Measurements from ENCODE around the gene FN3KRP.

The FN3KRP gene

DNA sequence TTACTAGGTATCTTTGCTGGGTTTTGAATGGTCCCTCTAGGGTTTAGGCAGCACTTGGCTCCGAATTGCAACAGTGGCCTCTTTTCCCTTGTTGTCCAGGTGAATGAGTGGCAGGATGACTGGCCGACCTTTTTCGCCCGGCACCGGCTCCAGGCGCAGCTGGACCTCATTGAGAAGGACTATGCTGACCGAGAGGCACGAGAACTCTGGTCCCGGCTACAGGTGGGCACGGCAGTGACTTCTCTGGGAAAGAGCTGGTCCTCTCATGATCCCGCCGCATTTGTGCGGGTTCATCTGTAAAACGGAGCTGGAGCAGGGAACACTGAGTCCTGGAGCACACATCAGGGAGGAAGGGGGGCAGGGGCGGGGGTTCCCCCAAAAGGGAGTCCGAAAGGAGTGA, 32.2 kb downstream of the FN3KRP start:
- Histone ChIP-seq H3K27me3 (ENCODE audit: control insufficient read depth, insufficient read depth, low read length, poor library complexity, severe bottlenecking) (no peaks in the 10 kb centered on the region), H3K27ac (ENCODE audit: insufficient read depth, low read depth, low read length, poor library complexity, severe bottlenecking) (no peak overlapping the region), H3K4me1 (ENCODE audit: control insufficient read depth, insufficient read depth, low read length) (peaks cover 2% of the 10 kb centered on the region), H3K36me3 (ENCODE audit: control insufficient read depth, insufficient read depth, low read length) (no peaks in the 10 kb centered on the region), H3K9me3 (ENCODE audit: control insufficient read depth, low read length) (no peaks in the 10 kb centered on the region), H3K4me3 (ENCODE audit: insufficient read depth, low read depth, low read length) (no peak overlapping the region)
- 94 to 97% methylated on average over 16 of the region's 16 CpGs for WGBS, 2 experiments

DNA sequence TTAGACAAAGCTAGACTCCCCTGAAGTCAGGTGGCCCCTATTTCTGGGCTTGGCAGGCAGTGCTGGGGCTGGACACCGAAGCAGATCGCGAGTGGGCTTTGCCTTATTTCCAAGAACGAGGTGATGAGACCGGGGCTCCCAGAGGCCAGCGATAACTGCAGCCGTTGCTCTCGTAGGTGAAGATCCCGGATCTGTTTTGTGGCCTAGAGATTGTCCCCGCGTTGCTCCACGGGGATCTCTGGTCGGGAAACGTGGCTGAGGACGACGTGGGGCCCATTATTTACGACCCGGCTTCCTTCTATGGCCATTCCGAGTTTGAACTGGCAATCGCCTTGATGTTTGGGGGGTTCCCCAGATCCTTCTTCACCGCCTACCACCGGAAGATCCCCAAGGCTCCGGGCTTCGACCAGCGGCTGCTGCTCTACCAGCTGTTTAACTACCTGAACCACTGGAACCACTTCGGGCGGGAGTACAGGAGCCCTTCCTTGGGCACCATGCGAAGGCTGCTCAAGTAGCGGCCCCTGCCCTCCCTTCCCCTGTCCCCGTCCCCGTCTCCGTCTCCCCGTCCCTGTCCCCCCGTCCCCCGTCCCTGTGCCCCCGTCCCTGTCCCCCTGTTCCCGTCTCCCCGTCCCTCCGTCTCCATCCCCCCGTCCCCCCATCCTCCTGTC, 33.9 kb downstream of the FN3KRP start:
- no peaks in the 10 kb centered on the region for H3K36me3 ChIP-seq (ENCODE audit: control insufficient read depth, insufficient read depth, low read length)
- H3K9me3 ChIP-seq (ENCODE audit: control insufficient read depth, low read length), result no peaks in the 10 kb centered on the region
- H3K4me3 ChIP-seq (ENCODE audit: insufficient read depth, low read depth, low read length), result no peak overlapping the region
- 94 to 95% methylated on average over 32 of the region's 40 CpGs for WGBS, 2 experiments
- H3K27me3 ChIP-seq (ENCODE audit: control insufficient read depth, insufficient read depth, low read length, poor library complexity, severe bottlenecking), result no peaks in the 10 kb centered on the region
- H3K27ac ChIP-seq (ENCODE audit: insufficient read depth, low read depth, low read length, poor library complexity, severe bottlenecking), result no peak overlapping the region
- peaks cover 16% of the 10 kb centered on the region for H3K4me1 ChIP-seq (ENCODE audit: control insufficient read depth, insufficient read depth, low read length)

DNA sequence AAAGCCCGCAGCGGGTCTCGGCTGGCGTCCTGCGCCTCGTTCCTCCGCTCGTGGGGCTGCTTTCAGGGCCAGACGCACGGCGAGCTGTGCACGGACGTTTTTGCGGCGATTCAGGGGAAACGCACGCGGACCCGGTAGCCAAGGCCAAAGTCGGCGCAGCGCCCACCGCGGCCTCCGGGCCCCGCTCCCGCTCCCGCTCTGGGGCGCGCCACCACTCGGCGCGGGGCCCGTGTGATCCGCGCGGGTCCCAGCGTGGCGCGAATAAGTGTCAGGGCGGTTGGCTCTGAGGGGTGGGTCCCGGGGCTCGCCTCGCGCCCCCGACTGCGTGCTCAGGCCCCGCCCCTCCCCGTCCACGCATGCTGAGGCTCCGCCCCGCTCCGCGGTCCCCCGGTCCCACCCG, 34.7 kb downstream of the FN3KRP start:
- WGBS, 2 experiments, result 8 to 10% methylated on average over 51 to 56 of the region's 56 CpGs
- no peaks in the 10 kb centered on the region for H3K36me3 ChIP-seq (ENCODE audit: control insufficient read depth, insufficient read depth, low read length)
- no peaks in the 10 kb centered on the region for H3K27me3 ChIP-seq (ENCODE audit: control insufficient read depth, insufficient read depth, low read length, poor library complexity, severe bottlenecking)
- H3K27ac ChIP-seq (ENCODE audit: insufficient read depth, low read depth, low read length, poor library complexity, severe bottlenecking), result no peak overlapping the region
- H3K4me3 ChIP-seq (ENCODE audit: insufficient read depth, low read depth, low read length), result peak overlapping the region; percentile 23
- no peaks in the 10 kb centered on the region for H3K9me3 ChIP-seq (ENCODE audit: control insufficient read depth, low read length)
- peaks cover 24% of the 10 kb centered on the region for H3K4me1 ChIP-seq (ENCODE audit: control insufficient read depth, insufficient read depth, low read length)

DNA sequence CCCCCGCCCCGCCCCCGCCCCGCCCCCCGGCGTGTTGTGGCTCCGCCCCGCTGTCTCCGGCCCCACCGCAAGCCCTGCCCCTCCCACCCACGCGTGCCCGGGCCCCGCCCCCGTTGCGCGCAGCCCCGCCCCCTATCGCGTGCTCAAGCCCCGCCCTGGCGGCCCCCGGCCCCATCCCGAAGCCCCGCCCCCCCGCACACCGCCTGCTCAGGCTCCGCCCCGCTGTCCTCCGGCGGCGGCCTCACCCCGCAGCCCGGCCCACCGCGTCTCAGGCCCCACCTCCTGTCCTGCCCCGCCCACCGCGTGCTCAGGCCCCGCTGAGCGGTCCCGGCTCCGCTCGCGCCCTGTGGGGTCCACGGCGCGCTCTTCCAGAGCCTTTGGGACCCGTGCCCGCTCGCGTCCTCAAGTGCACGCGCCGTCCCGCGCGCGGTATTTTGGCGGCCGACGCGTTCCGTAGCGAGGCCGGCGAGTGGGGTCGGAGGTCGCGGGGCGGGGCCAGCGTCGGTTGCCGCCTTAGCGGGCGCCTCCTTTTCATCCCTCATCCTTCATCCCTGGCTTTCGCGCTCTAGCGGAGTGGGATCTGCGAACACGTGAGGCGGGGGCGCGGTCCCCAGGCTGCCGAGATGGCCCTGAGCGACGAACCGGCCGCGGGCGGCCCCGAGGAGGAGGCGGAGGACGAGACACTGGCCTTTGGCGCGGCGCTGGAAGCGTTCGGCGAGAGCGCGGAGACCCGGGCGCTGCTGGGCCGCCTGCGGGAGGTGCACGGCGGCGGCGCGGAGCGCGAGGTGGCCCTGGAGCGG, 35.3 kb downstream of the FN3KRP start, which contains the start of gene TBCD:
TBCD (plus strand) TSS at position 495 of the 800 bp plus-strand sequence; CDS start at position 624, 129 bp downstream.
- H3K4me3 ChIP-seq (ENCODE audit: insufficient read depth, low read depth, low read length), result peak within 1 kb of the TSS; percentile 79
- H3K4me1 ChIP-seq (ENCODE audit: control insufficient read depth, insufficient read depth, low read length), result peaks cover 24% of the 10 kb centered on the region
- H3K36me3 ChIP-seq (ENCODE audit: control insufficient read depth, insufficient read depth, low read length), result peaks cover under 1% of the 10 kb centered on the region
- H3K27me3 ChIP-seq (ENCODE audit: control insufficient read depth, insufficient read depth, low read length, poor library complexity, severe bottlenecking), result no peaks in the 10 kb centered on the region
- H3K27ac ChIP-seq (ENCODE audit: insufficient read depth, low read depth, low read length, poor library complexity, severe bottlenecking), result no peak within 1 kb of the TSS
- 0% methylated on average over 109 to 114 of the region's 114 CpGs for WGBS, 2 experiments
- no peaks in the 10 kb centered on the region for H3K9me3 ChIP-seq (ENCODE audit: control insufficient read depth, low read length)

DNA sequence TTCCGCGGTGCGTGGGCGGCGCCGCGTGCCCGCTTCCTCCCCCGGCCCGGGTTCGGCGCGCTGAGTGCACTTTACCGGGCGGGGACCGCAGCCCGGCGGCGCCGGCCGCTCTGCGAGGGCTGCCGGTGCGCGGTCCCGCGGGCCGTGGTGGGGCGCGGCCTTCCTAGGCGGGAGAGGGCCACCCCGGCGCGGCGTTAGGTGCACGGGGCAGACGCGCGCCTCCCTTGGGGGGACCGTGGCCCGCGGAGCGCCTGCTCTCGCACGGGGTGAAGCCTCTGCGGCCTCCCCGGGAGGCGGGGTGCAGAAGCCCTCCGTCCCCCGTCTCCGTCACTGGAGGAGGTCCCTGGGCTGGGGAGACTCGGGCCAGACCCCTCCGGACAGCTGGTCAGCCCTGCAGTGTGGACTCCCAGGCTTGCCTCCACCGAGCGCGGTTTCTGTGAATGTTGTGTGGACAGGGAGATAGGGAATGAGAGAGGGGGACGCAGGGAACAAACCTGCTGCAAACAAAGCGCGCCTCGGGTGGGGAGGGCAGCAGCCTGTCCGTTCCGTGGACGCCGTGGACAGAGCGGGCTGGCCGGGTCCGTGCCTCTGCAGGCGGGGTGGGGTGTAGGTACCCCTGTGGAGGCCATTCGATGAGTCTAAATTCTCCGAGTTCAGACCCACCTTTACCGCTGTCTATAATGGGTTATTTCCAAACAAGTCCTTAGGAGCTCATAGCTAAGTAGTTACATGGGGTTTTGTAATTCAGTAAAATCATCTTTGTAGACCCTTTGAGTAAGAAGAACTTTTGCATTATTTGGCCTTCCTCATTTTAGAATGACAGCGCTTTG, 36.1 kb downstream of the FN3KRP start:
- peak overlapping the region; percentile 79 for H3K4me3 ChIP-seq (ENCODE audit: insufficient read depth, low read depth, low read length)
- no peak overlapping the region for H3K27ac ChIP-seq (ENCODE audit: insufficient read depth, low read depth, low read length, poor library complexity, severe bottlenecking)
- H3K27me3 ChIP-seq (ENCODE audit: control insufficient read depth, insufficient read depth, low read length, poor library complexity, severe bottlenecking), result no peaks in the 10 kb centered on the region
- peaks cover 24% of the 10 kb centered on the region for H3K4me1 ChIP-seq (ENCODE audit: control insufficient read depth, insufficient read depth, low read length)
- H3K9me3 ChIP-seq (ENCODE audit: control insufficient read depth, low read length), result no peaks in the 10 kb centered on the region
- WGBS, 2 experiments, result 1% methylated on average over 72 of the region's 72 CpGs
- H3K36me3 ChIP-seq (ENCODE audit: control insufficient read depth, insufficient read depth, low read length), result peaks cover 4% of the 10 kb centered on the region

DNA sequence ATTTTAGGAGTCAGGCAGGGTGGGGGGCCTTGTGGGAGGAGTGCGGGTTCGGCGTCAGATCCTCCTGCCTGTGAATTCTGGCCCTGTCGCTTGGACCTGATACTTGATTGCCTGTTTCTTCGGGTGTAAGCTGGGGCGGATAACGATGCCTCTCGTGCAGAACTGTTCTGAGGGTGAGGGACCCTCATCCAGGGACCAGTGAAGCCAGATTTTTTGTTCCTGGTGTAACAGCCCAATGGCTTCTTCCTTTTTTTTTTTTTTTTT, 36.6 kb downstream of the FN3KRP start:
- WGBS, 2 experiments, result 48 to 56% methylated on average over 8 of the region's 8 CpGs
- Histone ChIP-seq H3K27me3 (ENCODE audit: control insufficient read depth, insufficient read depth, low read length, poor library complexity, severe bottlenecking) (no peaks in the 10 kb centered on the region), H3K36me3 (ENCODE audit: control insufficient read depth, insufficient read depth, low read length) (peaks cover 4% of the 10 kb centered on the region), H3K4me3 (ENCODE audit: insufficient read depth, low read depth, low read length) (peak overlapping the region; percentile 79), H3K27ac (ENCODE audit: insufficient read depth, low read depth, low read length, poor library complexity, severe bottlenecking) (no peak overlapping the region), H3K4me1 (ENCODE audit: control insufficient read depth, insufficient read depth, low read length) (peaks cover 24% of the 10 kb centered on the region), H3K9me3 (ENCODE audit: control insufficient read depth, low read length) (no peaks in the 10 kb centered on the region)

DNA sequence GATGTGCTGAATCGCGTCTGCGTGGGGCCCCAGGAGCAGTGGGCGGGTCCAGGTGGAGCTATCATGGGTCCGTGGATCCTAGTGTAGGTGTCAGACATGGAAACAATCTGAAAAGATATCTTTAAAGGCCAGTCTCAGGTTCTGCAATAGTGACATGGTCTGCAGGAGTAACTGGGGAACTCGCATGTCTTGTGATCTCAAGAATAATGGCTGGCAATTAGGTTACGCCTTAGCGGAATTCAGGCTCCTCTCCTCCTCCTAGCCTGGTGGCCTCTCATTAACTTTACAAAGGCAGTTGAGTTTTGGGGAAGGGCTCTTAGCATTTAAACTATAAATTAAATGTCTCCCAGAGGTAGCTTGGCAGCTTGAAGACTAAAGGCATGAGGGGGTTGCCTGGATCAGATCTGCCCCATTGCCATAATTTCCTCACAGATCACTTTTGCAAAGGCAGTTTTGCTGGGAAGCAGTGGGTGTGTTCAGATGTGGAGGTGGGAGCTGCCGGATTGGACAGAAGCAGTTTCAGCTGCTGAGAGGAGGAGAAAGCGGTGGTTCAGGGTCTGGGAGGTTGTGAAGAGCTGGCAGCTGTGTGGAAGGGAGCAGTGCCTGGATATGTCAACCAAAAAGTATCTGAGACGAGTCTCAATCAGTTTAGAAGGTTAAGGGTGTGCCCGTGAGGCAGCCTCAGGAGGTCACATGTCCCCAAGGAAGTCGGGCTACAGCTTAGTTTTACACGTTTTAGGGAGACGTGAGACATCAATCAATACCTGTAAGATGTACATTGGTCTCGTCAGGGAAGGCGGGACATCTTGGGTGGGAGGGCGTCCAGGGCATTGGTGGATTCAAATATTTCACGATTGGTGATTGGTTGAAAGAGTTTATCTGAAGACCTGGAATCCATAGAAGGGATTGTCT, 38.0 kb downstream of the FN3KRP start:
- H3K4me3 ChIP-seq (ENCODE audit: insufficient read depth, low read depth, low read length), result no peak overlapping the region
- H3K4me1 ChIP-seq (ENCODE audit: control insufficient read depth, insufficient read depth, low read length), result peaks cover 24% of the 10 kb centered on the region
- H3K27me3 ChIP-seq (ENCODE audit: control insufficient read depth, insufficient read depth, low read length, poor library complexity, severe bottlenecking), result no peaks in the 10 kb centered on the region
- peaks cover 4% of the 10 kb centered on the region for H3K36me3 ChIP-seq (ENCODE audit: control insufficient read depth, insufficient read depth, low read length)
- H3K9me3 ChIP-seq (ENCODE audit: control insufficient read depth, low read length), result no peaks in the 10 kb centered on the region
- H3K27ac ChIP-seq (ENCODE audit: insufficient read depth, low read depth, low read length, poor library complexity, severe bottlenecking), result no peak overlapping the region
- WGBS, 2 experiments, result 50 to 55% methylated on average over 19 of the region's 19 CpGs

DNA sequence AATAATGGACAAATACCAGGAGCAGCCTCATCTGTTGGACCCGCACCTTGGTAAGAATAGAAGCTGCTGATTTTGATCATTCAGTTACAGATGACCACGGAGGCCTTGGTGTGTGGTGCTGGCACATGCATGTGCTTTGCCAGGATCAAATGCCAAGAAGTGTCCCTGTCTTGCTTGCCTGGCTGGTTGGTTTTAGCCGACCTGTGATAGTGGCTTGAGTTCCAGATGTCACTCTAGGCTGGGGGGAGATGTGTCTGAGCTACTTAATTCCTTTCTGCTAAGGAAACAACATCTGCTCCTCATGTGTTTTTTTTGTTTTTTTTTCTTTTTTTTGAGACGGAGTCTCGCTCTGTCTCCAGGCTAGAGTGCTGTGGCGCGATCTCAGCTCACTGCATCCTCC, 39.7 kb downstream of the FN3KRP start:
- WGBS, 2 experiments, result 92 to 94% methylated on average over 7 of the region's 7 CpGs
- no peak overlapping the region for H3K4me3 ChIP-seq (ENCODE audit: insufficient read depth, low read depth, low read length)

DNA sequence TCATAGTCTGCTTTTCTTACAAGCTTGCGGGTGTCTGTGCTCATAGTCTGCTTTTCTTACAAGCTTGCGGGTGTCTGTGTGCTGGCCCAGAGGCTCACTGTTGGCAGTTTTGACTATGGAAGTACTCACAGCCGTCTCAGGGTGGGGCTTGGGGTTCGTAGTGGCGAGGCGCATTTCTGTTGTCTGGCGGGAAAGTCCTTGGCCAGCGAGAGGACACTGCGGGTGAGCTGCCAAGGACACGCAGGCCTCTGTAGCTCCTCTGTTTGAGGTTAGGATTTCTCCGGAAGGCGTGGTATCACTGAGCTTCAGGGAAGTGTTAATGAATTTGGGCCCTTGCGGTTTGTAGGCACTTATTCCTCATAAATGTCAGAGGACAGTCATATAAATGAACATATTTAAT, 48.9 kb downstream of the FN3KRP start:
- Histone ChIP-seq H3K36me3 (ENCODE audit: control insufficient read depth, insufficient read depth, low read length) (peaks cover 24% of the 10 kb centered on the region), H3K4me3 (ENCODE audit: insufficient read depth, low read depth, low read length) (no peak overlapping the region), H3K27me3 (ENCODE audit: control insufficient read depth, insufficient read depth, low read length, poor library complexity, severe bottlenecking) (no peaks in the 10 kb centered on the region), H3K9me3 (ENCODE audit: control insufficient read depth, low read length) (no peaks in the 10 kb centered on the region), H3K27ac (ENCODE audit: insufficient read depth, low read depth, low read length, poor library complexity, severe bottlenecking) (no peak overlapping the region), H3K4me1 (ENCODE audit: control insufficient read depth, insufficient read depth, low read length) (no peaks in the 10 kb centered on the region)
- 95% methylated on average over 12 to 13 of the region's 13 CpGs for WGBS, 2 experiments

More for the DNA sequence above, 39.7 kb downstream of the FN3KRP start:
- Histone ChIP-seq H3K36me3 (ENCODE audit: control insufficient read depth, insufficient read depth, low read length) (peaks cover 4% of the 10 kb centered on the region), H3K4me1 (ENCODE audit: control insufficient read depth, insufficient read depth, low read length) (peaks cover 24% of the 10 kb centered on the region), H3K27ac (ENCODE audit: insufficient read depth, low read depth, low read length, poor library complexity, severe bottlenecking) (no peak overlapping the region), H3K27me3 (ENCODE audit: control insufficient read depth, insufficient read depth, low read length, poor library complexity, severe bottlenecking) (no peaks in the 10 kb centered on the region), H3K9me3 (ENCODE audit: control insufficient read depth, low read length) (no peaks in the 10 kb centered on the region)

Measured in ectodermal cell (in vitro differentiated cells).